Activated CD4-positive, alpha-beta T cell treated with anti-CD3 and anti-CD28 coated beads for 48 hours (primary cell): ENCODE measurements around the gene IGF2.

ENCODE experiments used
- DNase-seq: peaks from one replicate; pipeline ENCODE4 v3.0.0-alpha.2; 2020

IGF2 gene

GRCh38 chr11:2102132-2102882 is 36.9 kb downstream of the IGF2 start:
- no peak for DNase-seq

DNA sequence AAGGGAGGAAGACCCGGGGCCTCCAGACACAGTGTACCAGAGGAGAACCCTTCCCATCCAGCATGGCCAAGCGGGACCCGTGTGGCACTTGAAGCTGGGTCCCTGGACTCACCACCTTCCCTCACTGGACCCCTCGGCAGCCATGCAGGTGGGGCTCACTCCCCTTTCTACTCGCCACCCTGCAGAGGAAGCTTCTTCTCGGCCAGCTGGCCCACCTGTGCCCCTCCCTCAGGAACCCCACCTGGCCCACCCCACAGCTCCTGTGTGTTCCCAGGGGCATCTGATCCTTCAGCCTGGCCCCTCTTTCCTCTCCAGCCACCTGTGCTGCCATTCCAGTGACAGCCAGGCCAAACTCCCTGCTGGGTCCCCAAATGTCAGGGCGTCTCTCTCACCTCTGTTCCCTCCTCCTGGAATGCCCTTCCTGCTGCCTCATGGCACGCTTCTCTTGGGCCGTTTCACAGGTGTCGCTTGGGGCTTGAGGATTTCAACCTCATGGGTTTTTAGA is 38.0 kb downstream of the IGF2 start:
- no peak for DNase-seq

- DNase-seq = no peak
These were observed 38.6 kb downstream of the IGF2 start for GRCh38 chr11:2100361-2101170.

- no peak for DNase-seq
These were observed 39.5 kb downstream of the IGF2 start for GRCh38 chr11:2099516-2100349.

GRCh38 chr11:2098691-2099515 is 40.3 kb downstream of the IGF2 start:
- DNase-seq = no peak

DNA sequence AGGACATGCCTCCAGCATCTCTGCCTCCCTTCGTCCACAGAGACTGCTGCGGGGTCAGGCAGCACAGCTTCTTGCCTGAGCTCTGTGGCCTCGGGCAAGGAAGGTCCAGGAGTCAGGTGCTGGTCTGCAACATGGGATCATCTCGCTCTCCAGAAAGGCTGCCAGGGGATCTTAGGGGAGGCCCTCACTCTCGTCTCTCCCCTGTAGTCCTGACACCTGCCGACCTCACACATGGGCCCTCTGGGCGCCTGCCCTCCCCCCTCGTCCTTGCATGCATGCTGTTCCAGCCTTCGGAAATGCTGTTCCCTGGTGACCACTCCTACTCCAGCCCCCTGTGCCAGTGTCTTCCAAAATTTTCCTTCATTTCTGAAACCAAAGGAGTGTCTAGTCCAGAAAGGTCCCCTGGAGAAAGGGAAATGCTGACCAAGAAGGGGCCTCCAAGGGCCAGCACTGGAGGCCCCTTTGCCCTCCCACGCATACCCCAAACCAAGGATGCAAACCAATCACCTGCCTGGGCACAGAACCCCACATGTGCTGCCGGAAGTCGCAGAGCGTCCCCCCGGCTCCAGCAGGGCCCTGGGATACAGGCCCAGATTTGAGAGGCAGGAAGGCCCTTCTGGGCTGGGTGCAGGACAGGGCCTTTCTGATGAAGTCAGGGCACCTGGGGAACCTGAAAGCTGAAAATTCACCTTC is 41.0 kb downstream of the IGF2 start:
- DNase-seq = no peak

GRCh38 chr11:2097356-2097997 is 41.7 kb downstream of the IGF2 start:
- DNase-seq = no peak

DNA sequence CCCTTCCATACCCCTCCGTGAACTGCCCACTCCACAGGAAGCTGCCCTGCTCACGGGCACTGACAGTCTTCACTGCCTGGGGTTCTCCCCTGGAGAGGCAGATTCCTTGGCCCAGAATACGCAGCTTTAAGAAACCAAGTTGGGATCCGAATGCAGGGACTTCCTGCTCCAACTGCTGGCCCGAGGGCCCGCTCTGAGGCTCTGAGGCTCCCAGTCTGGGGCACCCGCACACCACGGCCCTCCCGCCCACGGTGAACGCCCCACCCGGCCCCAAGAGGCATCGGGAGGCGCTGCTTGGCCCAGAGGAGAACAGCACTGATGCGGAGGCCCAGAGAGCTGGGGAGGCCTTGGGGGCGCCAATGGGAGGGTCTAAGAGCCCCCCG is 42.3 kb downstream of the IGF2 start:
- no peak for DNase-seq

- DNase-seq = peak; percentile 1
These were observed 42.9 kb downstream of the IGF2 start for GRCh38 chr11:2096011-2096918.

- no peak for DNase-seq
These were observed 43.6 kb downstream of the IGF2 start for GRCh38 chr11:2095542-2095941.

GRCh38 chr11:2095198-2095520 is 44.0 kb downstream of the IGF2 start:
- no peak for DNase-seq

- no peak for DNase-seq
These were observed 44.6 kb downstream of the IGF2 start for GRCh38 chr11:2094354-2095197.

- DNase-seq = no peak
These were observed 45.4 kb downstream of the IGF2 start for GRCh38 chr11:2093575-2094353.

GRCh38 chr11:2092956-2093412 is 46.2 kb downstream of the IGF2 start:
- DNase-seq = peak; percentile 60

DNA sequence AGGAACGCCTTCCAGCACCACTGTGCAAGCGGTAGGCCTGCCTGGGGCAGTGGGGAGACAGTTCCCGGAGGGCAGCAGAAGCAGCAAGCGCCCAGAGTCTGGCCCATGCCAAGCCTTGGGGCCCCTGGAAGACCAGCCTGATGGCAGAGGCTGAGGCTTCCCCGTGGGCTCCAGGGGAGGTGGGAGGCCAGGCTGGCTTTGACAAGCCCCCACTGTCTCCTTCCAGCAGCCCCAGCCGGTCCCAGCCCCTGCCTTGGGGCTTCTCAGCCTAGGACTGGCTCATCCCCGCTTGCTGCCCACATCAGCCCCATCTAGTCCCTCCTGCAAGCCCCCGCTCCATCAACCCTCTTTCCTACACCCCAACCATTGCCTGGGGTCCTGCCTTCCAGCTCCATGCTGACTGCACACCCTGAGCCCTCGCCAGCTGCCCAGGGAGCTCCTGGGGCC is 46.7 kb downstream of the IGF2 start:
- DNase-seq = no peak

DNA sequence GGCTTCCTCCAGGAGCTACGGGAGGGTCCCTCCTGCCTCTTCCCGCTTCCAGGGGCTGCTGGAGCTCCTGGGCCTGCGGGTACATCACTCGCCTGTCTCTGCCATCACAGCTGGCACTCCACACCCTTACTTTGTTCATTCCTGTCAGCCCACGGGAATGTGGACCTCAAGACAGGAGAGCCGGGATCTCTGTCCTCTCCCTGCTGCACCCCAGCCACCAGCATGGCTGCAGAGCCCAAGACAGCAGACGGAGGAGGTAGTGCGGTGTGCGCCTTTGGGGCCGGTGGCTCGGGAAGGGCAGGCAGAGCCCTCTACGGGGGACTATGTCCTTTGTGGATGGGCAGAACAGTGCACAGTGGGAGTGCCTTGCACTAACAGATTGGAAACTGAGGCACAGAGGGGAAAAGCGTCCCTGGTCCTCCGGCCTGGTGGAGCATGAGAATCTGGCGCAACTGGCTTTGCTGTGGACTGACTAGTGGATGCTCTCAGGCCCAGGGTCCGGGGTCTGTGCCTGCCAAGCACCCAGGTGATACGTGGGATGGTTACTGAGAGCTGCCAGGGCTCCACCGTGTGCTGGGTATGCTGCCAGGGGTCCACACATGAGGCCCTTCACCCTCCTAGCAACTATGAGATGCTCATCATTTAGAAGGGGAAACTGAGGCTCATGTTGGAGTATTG is 47.3 kb downstream of the IGF2 start:
- no peak for DNase-seq

DNA sequence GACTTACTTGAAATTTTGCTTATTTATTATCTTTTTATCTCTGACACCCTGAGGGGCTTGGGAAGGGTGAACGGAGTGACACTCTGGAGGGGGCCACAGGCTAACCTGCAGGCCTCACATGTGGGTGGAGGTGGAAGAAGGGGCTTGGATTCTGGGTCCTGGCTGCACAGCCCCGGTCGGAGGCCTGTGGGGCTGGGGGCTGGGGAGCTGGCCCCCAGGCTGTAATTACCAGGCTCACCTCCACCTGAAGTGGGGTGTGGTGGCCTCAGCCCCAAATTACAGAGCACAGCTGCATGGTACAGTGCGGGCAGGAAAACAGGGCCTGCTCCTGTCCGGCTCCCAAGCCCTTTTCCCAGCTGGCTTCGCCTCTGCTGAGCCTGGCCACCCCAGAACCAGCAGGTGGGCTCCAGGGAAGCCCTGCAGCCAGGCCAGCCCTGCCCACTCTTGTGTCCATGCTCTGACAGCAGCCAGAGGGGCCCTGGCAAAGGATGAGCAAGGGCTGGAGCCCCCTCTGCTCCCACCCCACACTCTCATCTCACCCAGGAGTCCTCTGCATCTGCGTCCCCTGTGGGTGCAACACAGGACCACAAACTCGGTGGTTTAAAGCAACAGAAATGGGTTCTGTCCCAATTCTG is 48.0 kb downstream of the IGF2 start:
- no peak for DNase-seq
